KBM-7 (cell line): ENCODE measurements around the gene TADA3.
A peak's percentile ranks its signal among the peaks of the same experiment; 100 is the strongest.

ENCODE experiments used
- DNase-seq: peaks from one replicate; pipeline ENCODE4 v3.0.0-alpha.2; 2015
- in situ Hi-C: fragments of 300-500 bp; cut with MboI; formaldehyde crosslinking; loops from 2 replicates; pipeline ENCODE4 v1.14.3; 2020; ENCODE audit warnings: low sequenced_read_pairs, low pct_unique_long_range_greater_than_20kb, mixed read lengths

TADA3 gene

DNA sequence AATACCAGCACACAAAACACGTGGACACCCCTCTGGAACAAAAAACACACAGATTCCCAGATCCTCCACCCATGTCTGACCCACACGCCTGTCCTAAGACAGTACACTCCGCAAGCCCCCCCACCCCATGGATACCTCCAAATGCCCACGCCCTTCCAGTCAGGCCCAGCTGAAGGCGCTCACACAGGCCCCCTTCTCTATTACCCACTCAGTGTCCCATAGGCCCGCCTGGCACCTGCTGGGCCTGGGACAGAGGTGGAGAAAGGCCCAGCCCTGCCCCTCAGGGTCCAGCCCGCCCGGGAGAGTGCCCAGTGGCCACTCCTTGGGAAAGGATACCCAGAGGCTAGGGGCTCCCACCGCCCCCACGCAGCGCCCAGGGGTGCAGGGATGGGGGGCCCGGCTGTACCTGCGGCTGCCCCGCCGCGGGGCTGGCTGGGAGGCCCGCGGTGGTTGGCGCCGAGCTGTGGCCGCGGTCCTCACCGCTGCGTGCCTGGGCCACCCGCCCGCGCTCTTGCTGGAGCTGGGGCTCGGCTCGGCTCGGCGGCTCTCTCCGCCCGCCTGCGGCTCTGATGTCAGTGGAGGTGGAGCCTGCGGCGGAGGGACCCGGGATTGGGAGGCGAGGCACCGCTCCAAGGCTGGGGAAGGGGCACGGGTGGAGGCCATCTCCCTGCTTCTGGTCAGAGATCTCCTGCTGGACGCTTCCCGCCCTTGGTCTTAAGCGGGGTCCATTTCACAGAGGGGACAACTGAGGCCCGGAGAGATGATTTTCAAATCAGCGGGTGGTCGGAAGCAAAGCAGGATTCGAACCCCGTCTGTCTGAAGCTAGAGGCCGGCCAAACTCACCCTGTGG, 22.6 kb downstream of the TADA3 start, which contains the start of gene CAMK1:
CAMK1 (minus strand) TSS at position 522 of the 850 bp plus-strand sequence. CDS start 2,198 bp downstream, outside the sequence.
- no peak for DNase-seq
- in situ Hi-C loops = no loop called here

DNA sequence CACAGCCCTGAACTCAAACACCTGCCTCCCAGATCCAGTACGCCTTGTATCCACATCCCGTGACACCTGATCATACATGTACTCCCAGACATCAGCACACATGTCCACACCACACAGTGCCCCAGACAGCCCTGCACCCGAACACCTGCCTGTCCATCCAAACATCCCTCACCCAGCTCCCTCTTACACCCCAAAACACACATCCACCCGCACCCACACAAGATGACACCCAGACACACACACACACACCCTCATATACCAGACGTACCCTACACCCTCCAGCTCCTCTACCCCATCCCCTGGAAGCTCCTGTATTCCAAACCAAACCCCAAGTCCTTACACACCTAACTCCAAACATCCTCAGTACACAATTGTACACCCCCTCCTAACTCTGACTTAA, 23.3 kb downstream of the TADA3 start:
- no peak for DNase-seq
- in situ Hi-C loops = no loop called here

GRCh38 chr3:9768141-9768775, 24.0 kb downstream of the TADA3 start:
- no peak for DNase-seq
- in situ Hi-C loops = no loop called here

GRCh38 chr3:9767418-9767817, 24.9 kb downstream of the TADA3 start:
- in situ Hi-C loops = no loop called here
- DNase-seq = no peak

DNA sequence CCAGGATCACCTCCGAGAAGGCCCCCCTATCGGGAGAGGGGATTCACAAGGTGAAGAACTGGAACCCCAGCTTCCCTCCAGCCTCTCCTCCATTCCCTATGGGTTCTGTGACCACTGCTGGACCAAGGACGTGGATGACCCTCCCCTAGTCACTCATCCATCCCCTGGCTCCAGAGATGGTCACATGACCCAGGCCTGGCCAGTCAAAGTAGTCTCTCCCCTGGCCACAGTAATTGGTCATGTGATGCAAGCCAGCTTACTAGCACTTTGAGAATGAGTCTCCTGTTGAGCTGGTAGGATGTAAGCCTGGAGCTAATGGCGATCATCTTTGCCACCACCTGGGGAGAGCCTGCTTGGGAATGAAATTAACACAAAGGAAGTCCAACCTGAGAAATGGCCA, 26.4 kb downstream of the TADA3 start:
- in situ Hi-C loops = no loop called here
- no peak for DNase-seq

- in situ Hi-C loops = no loop called here
- no peak for DNase-seq
Observed at GRCh38 chr3:9762871-9763270, 29.4 kb downstream of the TADA3 start.

GRCh38 chr3:9761919-9762318, 30.4 kb downstream of the TADA3 start:
- in situ Hi-C loops = no loop called here
- DNase-seq = no peak

- in situ Hi-C loops = no loop called here
- DNase-seq = no peak
Observed at GRCh38 chr3:9760779-9761505, 31.3 kb downstream of the TADA3 start.

GRCh38 chr3:9757427-9757826, 34.8 kb downstream of the TADA3 start:
- no peak for DNase-seq
- in situ Hi-C loops = no loop called here

- peak; percentile 43 for DNase-seq
- in situ Hi-C loops = no loop called here
Observed at GRCh38 chr3:9754678-9755077, 37.6 kb downstream of the TADA3 start.

- in situ Hi-C loops = no loop called here
- peak; percentile 48 for DNase-seq
Observed at GRCh38 chr3:9750556-9751411, 41.5 kb downstream of the TADA3 start.

- in situ Hi-C loops = no loop called here
- peak; percentile 99 for DNase-seq
Observed at GRCh38 chr3:9749645-9750555, 42.4 kb downstream of the TADA3 start, which contains the start of gene OGG1. OGG1 (plus strand) TSS chr3:9749952; CDS start chr3:9750287, 335 bp downstream.

- in situ Hi-C loops = no loop called here
- DNase-seq = no peak
Observed at GRCh38 chr3:9749296-9749644, 43.0 kb downstream of the TADA3 start.

- in situ Hi-C loops = no loop called here
- no peak for DNase-seq
Observed at GRCh38 chr3:9748031-9748430, 44.2 kb downstream of the TADA3 start.

GRCh38 chr3:9747267-9747666, 45.0 kb downstream of the TADA3 start:
- DNase-seq = no peak
- in situ Hi-C loops = no loop called here

DNA sequence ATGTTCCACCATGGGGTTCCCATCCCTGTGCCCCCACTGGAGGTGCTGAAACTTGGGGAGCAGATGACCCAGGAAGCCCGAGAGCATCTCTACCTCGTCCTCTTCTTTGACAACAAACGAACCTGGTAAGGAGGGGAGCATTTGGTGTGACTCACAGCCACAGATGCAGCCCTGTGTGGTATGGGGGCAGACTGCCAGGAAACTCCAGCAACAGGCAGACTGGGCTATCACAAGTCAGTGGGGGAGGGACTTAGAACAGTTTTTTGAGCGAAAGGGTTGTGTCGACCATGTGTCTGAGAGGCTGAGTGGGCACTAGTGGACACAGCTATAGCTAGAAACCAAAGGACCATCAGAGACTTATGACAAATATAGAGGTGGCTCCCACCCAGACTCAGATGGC, 45.9 kb downstream of the TADA3 start:
- DNase-seq = no peak
- in situ Hi-C loops = no loop called here

DNA sequence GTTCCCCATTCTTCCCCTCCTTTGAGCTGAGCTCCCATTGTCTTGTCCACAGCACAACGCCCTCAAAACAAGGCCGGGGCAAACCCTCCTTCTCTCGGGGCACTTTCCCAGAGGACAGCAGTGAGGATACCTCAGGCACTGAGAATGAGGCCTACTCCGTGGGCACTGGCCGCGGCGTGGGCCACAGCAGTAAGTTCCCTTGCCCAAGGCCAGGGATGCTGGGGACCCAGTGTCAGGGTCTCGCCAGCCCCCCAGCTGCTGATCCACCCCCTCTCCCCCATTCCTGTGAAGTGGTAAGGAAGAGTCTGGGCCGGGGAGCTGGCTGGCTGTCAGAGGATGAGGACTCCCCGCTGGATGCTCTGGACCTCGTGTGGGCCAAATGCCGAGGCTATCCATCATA, 46.8 kb downstream of the TADA3 start:
- in situ Hi-C loops = no loop called here
- no peak for DNase-seq

GRCh38 chr3:9744162-9744561, 48.1 kb downstream of the TADA3 start:
- no peak for DNase-seq
- in situ Hi-C loops = no loop called here
